Body of pancreas (tissue), 4 donors: Measurements from ENCODE around the gene ARVCF.

Experiments used
- CTCF ChIP-seq, 7 experiments: fragments of 450-650 bp in 4 of 7; fragments of 200-600 bp in 3 of 7; sonication (generic) in 3 of 7; IDR thresholded peaks; one replicate each; pipeline ENCODE4 v1.5.1; 2016 to 2019; ENCODE audit warnings: antibody characterized with exemption in 7 of 7
- POLR2A ChIP-seq, 3 donors: fragments of 450-650 bp; IDR thresholded peaks; one replicate each; pipeline ENCODE4 v1.6.1; 2016; ENCODE audit warnings: antibody characterized with exemption in 3 of 3, mild to moderate bottlenecking in 2 of 3

DNA sequence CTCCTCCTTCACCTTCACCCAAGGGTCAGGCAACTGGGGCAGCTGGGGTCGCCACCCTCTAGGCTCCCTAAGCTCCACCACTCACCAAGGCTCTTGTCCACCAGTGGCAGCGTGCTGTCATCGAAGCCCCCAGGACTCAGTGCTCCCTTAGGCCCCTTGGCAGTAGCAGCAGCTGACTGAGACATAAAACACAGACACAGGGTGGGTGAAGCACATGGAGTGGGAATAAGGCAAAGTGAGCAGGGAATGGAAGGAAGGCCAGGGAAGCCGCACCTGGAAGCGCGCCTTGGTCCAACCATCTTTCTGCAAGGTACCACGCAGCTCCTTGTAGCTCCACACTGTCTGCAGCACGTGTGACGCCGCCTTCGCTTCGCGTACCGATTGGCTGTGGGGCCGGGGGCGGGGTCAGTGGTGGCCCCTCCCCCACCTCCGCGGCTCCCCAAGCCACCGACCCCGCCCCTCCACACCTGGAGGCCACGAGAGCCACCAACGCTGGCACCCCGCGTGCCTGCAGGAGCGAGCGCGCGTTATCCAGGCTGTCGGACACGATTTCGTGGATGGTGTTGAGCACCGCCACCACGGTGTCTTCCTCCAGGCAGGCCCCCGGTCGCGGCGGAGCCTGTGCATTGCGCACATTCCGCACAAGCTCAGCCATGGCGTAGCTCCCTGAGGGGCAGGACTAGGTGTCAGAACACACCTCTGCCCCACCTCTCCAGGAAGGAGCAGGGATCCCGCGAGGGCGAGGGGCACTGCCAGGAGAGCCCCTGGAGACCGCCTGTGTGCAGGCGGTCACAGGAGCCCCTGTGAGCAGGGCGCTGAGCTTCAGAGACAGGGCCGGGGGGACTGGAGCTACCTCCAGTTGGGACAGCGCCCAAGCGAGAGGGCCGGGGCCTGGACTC is 43.7 kb downstream of the ARVCF start:
- no peak for TF ChIP-seq POLR2A (IDR thresholded peaks at IDR 0.05)
- no peak for TF ChIP-seq CTCF (IDR thresholded peaks at IDR 0.05)
